ENCODE data around the gene SOBP.

Gene SOBP

DNA sequence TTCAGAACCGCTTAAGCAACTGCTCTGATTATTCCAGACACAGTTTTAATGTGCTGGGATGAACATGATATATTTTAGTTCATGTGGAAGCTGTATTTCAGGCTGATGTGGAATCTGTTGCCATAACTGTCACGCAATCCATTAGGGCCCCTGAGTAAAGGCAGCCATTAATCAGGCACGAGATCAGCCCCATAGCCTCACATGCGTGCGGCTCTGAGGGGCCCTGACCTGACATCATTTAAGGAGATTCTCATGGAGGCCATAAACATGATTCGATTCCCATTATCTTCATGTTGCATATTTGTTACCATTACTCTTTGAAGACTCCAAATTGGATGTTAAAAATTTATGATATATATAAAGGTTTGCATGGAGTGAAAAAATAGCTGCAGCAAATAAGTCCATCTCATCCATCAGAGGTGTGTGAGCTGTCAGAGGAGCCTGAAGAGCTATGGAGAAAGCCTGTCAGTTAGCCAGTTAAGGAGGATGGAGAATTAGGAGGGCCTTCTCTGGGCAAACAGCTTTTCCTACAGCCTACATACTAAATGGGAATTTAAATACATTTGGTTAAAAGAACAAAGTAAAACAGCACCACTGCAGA is 89.6 kb downstream of the SOBP start:
- Histone ChIP-seq H3K4me1 (peaks cover 29% of the 10 kb centered on the region), H3K4me3 (no peak overlapping the region), H3K27me3 (ENCODE audit: low read depth) (no peaks in the 10 kb centered on the region), H3K36me3 (replicated peaks) (no peaks in the 10 kb centered on the region; the same call in 1 of the 2 replicates), H3K9me3 (no peaks in the 10 kb centered on the region)
- in situ Hi-C loops (cut with MboI; ENCODE audit: low sequenced_read_pairs): no loop called here
- no peak for DNase-seq (ENCODE audit: low spot score in 2 of 2)

DNA sequence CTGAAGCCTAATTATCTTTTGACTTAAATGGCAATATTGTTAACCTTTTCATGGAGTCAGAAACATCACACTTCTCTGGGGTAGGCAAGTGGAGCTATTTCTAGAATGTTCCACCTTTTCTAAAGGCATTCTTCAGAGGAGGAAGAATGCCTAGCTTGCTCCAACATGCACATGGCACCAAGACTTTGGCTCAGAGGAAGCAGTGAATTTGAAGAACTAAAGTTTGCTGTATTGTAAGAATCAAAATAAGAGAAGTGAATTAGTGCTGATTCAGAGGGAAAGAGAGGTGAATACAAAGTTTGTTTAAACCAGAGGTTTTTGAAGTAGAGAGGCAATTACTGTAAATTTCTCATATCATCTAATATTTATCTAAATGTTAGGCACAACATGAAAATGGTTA is 92.2 kb downstream of the SOBP start:
- H3K27me3 ChIP-seq (ENCODE audit: low read depth): no peaks in the 10 kb centered on the region
- no peak for DNase-seq (ENCODE audit: low spot score in 2 of 2)
- in situ Hi-C loops (cut with MboI; ENCODE audit: low sequenced_read_pairs): no loop called here
- H3K4me1 ChIP-seq: peaks cover 41% of the 10 kb centered on the region
- no peaks in the 10 kb centered on the region for H3K9me3 ChIP-seq
- no peaks in the 10 kb centered on the region for H3K36me3 ChIP-seq (replicated peaks)
- H3K4me3 ChIP-seq: no peak overlapping the region

- Histone ChIP-seq H3K9me3 (no peaks in the 10 kb centered on the region), H3K27me3 (ENCODE audit: low read depth) (no peaks in the 10 kb centered on the region)
Measured at GRCh38 chr6:107584726-107585125, 94.8 kb downstream of the SOBP start.

DNA sequence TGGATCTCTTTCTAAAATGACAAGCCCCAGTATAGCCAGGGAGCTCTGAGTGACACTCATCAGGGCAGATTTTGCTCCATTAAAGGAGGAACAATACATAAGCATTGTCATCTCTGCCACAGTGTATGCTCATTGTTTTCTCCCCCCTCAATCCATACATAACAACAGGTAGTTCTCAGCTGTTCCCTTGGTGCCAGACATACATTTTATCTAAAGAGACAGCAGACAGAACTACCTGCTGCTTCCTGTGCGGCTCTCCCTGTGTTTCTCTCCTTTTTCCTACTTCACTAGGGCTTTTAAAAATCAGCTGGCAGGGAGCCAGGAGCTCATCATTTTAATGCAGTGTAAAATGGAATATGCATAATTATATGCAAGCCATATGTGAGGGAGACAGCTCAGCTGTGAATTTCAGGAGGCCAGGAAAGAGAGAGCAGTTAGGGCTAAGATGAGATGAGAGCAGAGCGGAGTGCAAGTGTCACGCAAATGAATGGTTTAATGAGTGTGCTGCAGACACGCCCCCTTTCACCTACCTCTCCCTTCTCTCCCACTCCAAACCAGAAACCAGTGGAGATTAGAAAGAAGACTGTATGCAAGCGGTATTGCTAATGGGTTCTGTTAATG is 96.0 kb downstream of the SOBP start:
- peaks cover 28% of the 10 kb centered on the region for H3K4me1 ChIP-seq
- H3K4me3 ChIP-seq: no peak overlapping the region
- no peaks in the 10 kb centered on the region for H3K36me3 ChIP-seq (replicated peaks)
- in situ Hi-C loops (cut with MboI; ENCODE audit: low sequenced_read_pairs): no loop called here
- DNase-seq (ENCODE audit: low spot score in 2 of 2): peak; percentile 38 to 54
- no peaks in the 10 kb centered on the region for H3K9me3 ChIP-seq
- no peaks in the 10 kb centered on the region for H3K27me3 ChIP-seq (ENCODE audit: low read depth)

More at GRCh38 chr6:107584726-107585125, 94.8 kb downstream of the SOBP start:
- Histone ChIP-seq H3K4me3 (no peak overlapping the region), H3K4me1 (peaks cover 28% of the 10 kb centered on the region), H3K36me3 (replicated peaks) (no peaks in the 10 kb centered on the region)
- in situ Hi-C loops (cut with MboI; ENCODE audit: low sequenced_read_pairs): no loop called here
- DNase-seq (ENCODE audit: low spot score in 2 of 2): no peak

DNA sequence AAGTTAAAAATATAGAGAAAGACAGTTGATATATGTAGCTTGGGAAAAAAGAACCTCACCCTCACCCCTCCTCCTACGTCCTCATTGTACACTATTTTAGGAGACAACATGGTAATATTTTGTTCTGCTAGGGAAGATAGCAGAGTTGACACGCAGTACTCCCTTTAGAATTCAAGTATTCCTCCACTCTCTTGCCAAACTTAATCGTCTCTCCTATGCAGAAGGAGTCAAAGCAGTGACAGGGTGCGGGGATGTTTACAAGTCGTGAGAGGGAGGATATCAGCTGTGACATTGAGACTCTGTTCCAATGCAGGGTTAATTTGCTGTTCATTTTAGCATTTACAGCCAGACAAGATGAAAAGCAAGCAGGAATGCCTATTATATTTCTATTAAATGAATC is 97.5 kb downstream of the SOBP start:
- in situ Hi-C loops (cut with MboI; ENCODE audit: low sequenced_read_pairs): no loop called here
- Histone ChIP-seq H3K9me3 (no peaks in the 10 kb centered on the region), H3K27me3 (ENCODE audit: low read depth) (no peaks in the 10 kb centered on the region), H3K4me1 (peaks cover 16% of the 10 kb centered on the region), H3K36me3 (replicated peaks) (no peaks in the 10 kb centered on the region; the same call in 1 of the 2 replicates), H3K4me3 (no peak overlapping the region)
- DNase-seq (ENCODE audit: low spot score in 2 of 2): no peak

DNA sequence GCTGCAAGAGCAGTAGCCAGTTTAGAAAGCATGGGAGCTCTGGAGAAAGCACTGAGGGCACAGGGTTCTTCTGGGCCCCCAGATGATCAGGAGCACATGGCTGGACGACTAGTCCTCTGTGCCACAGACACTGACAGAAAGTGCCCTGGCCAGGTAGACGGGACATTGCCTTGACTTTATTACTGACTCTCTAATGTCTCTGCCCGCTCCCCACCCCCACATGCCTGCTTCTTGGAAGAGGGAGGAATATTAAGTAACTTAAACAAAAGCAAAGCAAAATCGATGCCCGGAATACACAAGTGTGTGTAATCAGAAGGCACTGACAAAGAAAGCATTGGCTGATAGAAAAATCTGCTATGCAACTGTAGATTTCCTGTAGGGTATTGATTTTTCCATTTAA is 99.3 kb downstream of the SOBP start:
- DNase-seq (ENCODE audit: low spot score in 2 of 2): no peak
- H3K9me3 ChIP-seq: no peaks in the 10 kb centered on the region
- H3K4me1 ChIP-seq: peaks cover 12% of the 10 kb centered on the region
- in situ Hi-C loops (cut with MboI; ENCODE audit: low sequenced_read_pairs): no loop called here
- H3K27me3 ChIP-seq (ENCODE audit: low read depth): no peaks in the 10 kb centered on the region
- no peaks in the 10 kb centered on the region; the same call in 1 of the 2 replicates for H3K36me3 ChIP-seq (replicated peaks)
- H3K4me3 ChIP-seq: no peak overlapping the region

DNA sequence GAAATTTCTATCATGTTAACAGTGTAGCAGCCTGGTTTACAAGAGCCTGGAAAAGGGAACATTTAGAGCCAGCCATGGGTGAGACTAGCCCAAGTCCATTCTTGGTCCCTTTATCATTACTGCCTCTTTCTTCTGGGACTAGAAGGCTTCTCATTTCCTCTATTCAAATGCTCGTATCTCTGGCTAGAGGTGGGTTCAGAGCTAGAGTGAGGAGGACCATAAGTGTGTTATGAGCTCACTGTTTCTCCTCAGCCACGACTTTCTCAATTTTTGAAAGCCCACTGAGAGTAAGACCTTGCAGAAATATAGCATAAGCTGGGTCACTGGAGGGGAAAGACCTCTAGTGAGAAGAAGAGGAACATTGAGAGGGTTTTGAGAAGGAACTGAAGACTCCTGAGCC is 100.0 kb downstream of the SOBP start:
- Histone ChIP-seq H3K4me3 (no peak overlapping the region), H3K4me1 (peaks cover 12% of the 10 kb centered on the region), H3K36me3 (replicated peaks) (no peaks in the 10 kb centered on the region; the same call in 1 of the 2 replicates), H3K27me3 (ENCODE audit: low read depth) (no peaks in the 10 kb centered on the region), H3K9me3 (no peaks in the 10 kb centered on the region)
- in situ Hi-C loops (cut with MboI; ENCODE audit: low sequenced_read_pairs): no loop called here
- DNase-seq (ENCODE audit: low spot score in 2 of 2): no peak

DNA sequence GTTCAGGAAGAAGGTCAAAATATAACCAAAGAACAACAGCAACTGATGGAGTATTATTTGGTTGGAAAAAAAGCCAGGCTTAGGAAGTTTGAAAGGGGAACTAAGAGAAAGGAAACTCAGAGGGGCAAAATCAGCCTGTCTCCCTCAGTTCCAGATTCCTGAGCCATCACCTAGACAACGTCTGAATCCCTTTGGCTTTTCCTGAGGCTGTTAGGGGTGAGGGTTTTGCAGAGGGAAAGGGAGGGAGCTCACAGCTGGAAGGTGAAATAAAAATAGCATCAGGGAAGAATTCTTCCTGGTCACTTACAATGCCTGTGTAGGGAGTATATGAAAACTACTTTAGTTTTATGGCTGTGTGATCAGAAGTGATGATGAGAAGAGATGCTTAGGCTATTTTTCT is 100.5 kb downstream of the SOBP start:
- in situ Hi-C loops (cut with MboI; ENCODE audit: low sequenced_read_pairs): no loop called here
- Histone ChIP-seq H3K4me1 (peaks cover 9% of the 10 kb centered on the region), H3K4me3 (no peak overlapping the region), H3K9me3 (no peaks in the 10 kb centered on the region), H3K36me3 (replicated peaks) (no peaks in the 10 kb centered on the region; the same call in 1 of the 2 replicates), H3K27me3 (ENCODE audit: low read depth) (no peaks in the 10 kb centered on the region)
- no peak for DNase-seq (ENCODE audit: low spot score in 2 of 2)

GRCh38 chr6:107591346-107591745 is 101.4 kb downstream of the SOBP start:
- Histone ChIP-seq H3K4me1 (no peaks in the 10 kb centered on the region; the same call in 1 of the 2 replicates), H3K27me3 (ENCODE audit: low read depth) (no peaks in the 10 kb centered on the region), H3K4me3 (no peak overlapping the region), H3K9me3 (no peaks in the 10 kb centered on the region), H3K36me3 (replicated peaks) (no peaks in the 10 kb centered on the region; the same call in 1 of the 2 replicates)
- DNase-seq (ENCODE audit: low spot score in 2 of 2): no peak
- in situ Hi-C loops (cut with MboI; ENCODE audit: low sequenced_read_pairs): no loop called here

DNA sequence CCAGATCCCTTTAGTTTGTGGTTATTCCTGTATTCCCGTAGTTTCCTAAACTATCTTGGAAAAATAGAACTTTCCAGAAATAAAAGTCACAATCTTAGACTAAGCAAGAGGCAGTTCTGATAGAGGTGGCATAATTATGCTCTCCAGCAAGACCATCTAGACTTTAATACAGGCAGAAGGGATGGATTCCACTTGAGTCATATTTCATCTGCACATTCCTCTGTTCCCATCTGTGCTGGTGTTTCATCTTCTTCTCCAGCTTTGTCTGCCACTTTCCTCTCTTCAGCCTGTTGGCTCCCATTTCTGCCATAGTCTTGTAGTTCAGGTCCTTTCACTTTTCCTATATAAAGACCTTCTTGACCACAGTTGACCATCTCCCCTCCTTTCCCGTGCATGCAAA is 102.9 kb downstream of the SOBP start:
- in situ Hi-C loops (cut with MboI; ENCODE audit: low sequenced_read_pairs): no loop called here
- DNase-seq (ENCODE audit: low spot score in 2 of 2): no peak
- no peaks in the 10 kb centered on the region for H3K27me3 ChIP-seq (ENCODE audit: low read depth)

DNA sequence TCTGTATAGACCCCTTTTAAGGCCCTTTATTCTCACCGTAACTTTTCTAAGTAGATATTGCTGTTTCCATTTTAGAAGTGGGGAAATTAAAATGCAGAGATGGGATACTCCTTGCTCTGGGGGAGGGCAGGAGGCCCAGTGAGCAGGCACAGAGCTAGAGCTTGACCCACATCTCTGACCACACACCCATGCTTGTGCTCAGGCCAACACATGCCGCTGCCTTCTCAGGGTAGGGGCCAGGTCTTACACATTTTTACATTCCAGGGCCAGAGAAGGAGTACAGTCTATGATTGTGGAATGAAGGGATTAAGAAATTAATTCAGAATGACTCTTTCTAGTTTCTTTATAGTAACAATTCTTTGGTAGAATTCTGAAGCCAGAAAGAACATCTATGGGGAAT is 104.8 kb downstream of the SOBP start:
- no peaks in the 10 kb centered on the region; the same call in 1 of the 2 replicates for H3K36me3 ChIP-seq (replicated peaks)
- no peaks in the 10 kb centered on the region for H3K27me3 ChIP-seq (ENCODE audit: low read depth)
- in situ Hi-C loops (cut with MboI; ENCODE audit: low sequenced_read_pairs): no loop called here
- H3K4me3 ChIP-seq: no peak overlapping the region
- no peak for DNase-seq (ENCODE audit: low spot score in 2 of 2)
- no peaks in the 10 kb centered on the region for H3K9me3 ChIP-seq
- peaks cover 11% of the 10 kb centered on the region for H3K4me1 ChIP-seq

More for the DNA sequence above, 102.9 kb downstream of the SOBP start:
- H3K4me1 ChIP-seq: no peaks in the 10 kb centered on the region
- no peaks in the 10 kb centered on the region for H3K9me3 ChIP-seq
- H3K4me3 ChIP-seq: no peak overlapping the region
- H3K36me3 ChIP-seq (replicated peaks): no peaks in the 10 kb centered on the region; the same call in 1 of the 2 replicates

DNA sequence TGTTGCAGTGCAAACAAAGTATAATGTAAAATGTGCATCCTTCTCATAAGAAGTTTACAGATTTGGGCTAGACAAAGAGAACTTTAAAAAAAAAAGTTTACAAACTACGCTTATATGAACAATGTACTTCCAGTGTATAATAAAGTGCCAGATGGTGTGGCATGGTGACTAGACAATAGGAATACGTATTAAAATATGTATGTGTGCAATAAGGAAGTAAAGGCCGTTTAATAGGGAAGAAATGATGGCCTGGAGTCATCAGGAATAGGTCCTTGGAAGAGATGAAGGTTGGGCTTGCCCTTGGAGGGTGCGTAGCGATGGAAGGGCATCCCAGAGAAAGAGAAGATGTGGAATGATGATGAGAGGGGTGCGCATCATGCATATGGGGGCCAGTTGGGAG is 108.2 kb downstream of the SOBP start:
- in situ Hi-C loops (cut with MboI; ENCODE audit: low sequenced_read_pairs): no loop called here
- Histone ChIP-seq H3K4me3 (no peak overlapping the region), H3K36me3 (replicated peaks) (no peaks in the 10 kb centered on the region), H3K9me3 (no peaks in the 10 kb centered on the region), H3K27me3 (ENCODE audit: low read depth) (no peaks in the 10 kb centered on the region), H3K4me1 (peaks cover 42% of the 10 kb centered on the region)
- DNase-seq (ENCODE audit: low spot score in 2 of 2): no peak

- Histone ChIP-seq H3K27me3 (ENCODE audit: low read depth) (no peaks in the 10 kb centered on the region), H3K4me1 (peaks cover 43% of the 10 kb centered on the region)
- in situ Hi-C loops (cut with MboI; ENCODE audit: low sequenced_read_pairs): no loop called here
Measured at GRCh38 chr6:107599043-107599442, 109.1 kb downstream of the SOBP start.

GRCh38 chr6:107600121-107600520 is 110.2 kb downstream of the SOBP start:
- Histone ChIP-seq H3K36me3 (replicated peaks) (no peaks in the 10 kb centered on the region), H3K27me3 (ENCODE audit: low read depth) (no peaks in the 10 kb centered on the region), H3K4me3 (no peak overlapping the region), H3K4me1 (peaks cover 43% of the 10 kb centered on the region), H3K9me3 (no peaks in the 10 kb centered on the region)
- in situ Hi-C loops (cut with MboI; ENCODE audit: low sequenced_read_pairs): no loop called here
- peak; percentile 55 to 61 for DNase-seq (ENCODE audit: low spot score in 2 of 2)

More at GRCh38 chr6:107599043-107599442, 109.1 kb downstream of the SOBP start:
- Histone ChIP-seq H3K36me3 (replicated peaks) (no peaks in the 10 kb centered on the region), H3K9me3 (no peaks in the 10 kb centered on the region), H3K4me3 (no peak overlapping the region)
- no peak for DNase-seq (ENCODE audit: low spot score in 2 of 2)

Measured in HAP-1 (cell line).